ENCODE results near the gene MYOZ3. TPM values are rescaled to one million over a fixed set of nuclear protein-coding genes. Genes with fewer than 3 reads are reported as not detected.
A peak's percentile ranks its signal among the peaks of the same experiment; 100 is the strongest.

The MYOZ3 gene
- total and polyA plus RNA-seq, 7 donors = 3.0 to 110 (median 29.7) TPM

GRCh38 chr5:150633429-150633828, 27.6 kb upstream of the MYOZ3 start:
- Histone ChIP-seq H3K36me3 (ENCODE audit: insufficient read depth in 1 of 2, low read depth in 1 of 2) (no peaks in the 10 kb centered on the region), H3K4me1 (peaks cover 75% of the 10 kb centered on the region), H3K4me3 (no peak overlapping the region), H3K27ac (peak overlapping the region; percentile 97), H3K9me3 (no peaks in the 10 kb centered on the region), H3K27me3 (ENCODE audit: insufficient read depth in 3 of 3, low read length in 2 of 3) (no peaks in the 10 kb centered on the region)
- 48 to 67% (median 49%) methylated on average over 2 of the region's 2 CpGs for WGBS, 3 donors
- DNase-seq (peak in 1 of 2 donors; percentile 51), ATAC-seq (no peak)
- intact Hi-C loops (cut with DNase I) = no loop called here
- no peak for TF ChIP-seq CTCF (IDR thresholded peaks at IDR 0.05)

- Histone ChIP-seq H3K4me3 (no peak overlapping the region), H3K27ac (peak overlapping the region; percentile 89), H3K9me3 (no peaks in the 10 kb centered on the region), H3K4me1 (peaks cover 73% of the 10 kb centered on the region), H3K36me3 (ENCODE audit: insufficient read depth in 1 of 2, low read depth in 1 of 2) (no peaks in the 10 kb centered on the region), H3K27me3 (ENCODE audit: insufficient read depth in 3 of 3, low read length in 2 of 3) (no peaks in the 10 kb centered on the region)
- no peak for TF ChIP-seq CTCF (IDR thresholded peaks at IDR 0.05)
- intact Hi-C loops (cut with DNase I) = no loop called here
- DNase-seq = peak; percentile 69 to 85
- ATAC-seq = peak in 3 of 4 donors; percentile 18 to 37 (median 24)
- WGBS, 3 donors = 71 to 82% (median 72%) methylated on average over 6 of the region's 6 CpGs
Observed at GRCh38 chr5:150636391-150637244, 24.4 kb upstream of the MYOZ3 start.

GRCh38 chr5:150637245-150638052, 23.6 kb upstream of the MYOZ3 start:
- no peaks in the 10 kb centered on the region for H3K36me3 ChIP-seq (ENCODE audit: insufficient read depth in 1 of 2, low read depth in 1 of 2)
- no peak overlapping the region for H3K4me3 ChIP-seq
- TF ChIP-seq CTCF (IDR thresholded peaks at IDR 0.05) = no peak
- 32 to 47% (median 35%) methylated on average over 21 of the region's 21 CpGs for WGBS, 3 donors
- no peaks in the 10 kb centered on the region for H3K27me3 ChIP-seq (ENCODE audit: insufficient read depth in 3 of 3, low read length in 2 of 3)
- H3K4me1 ChIP-seq = peaks cover 73% of the 10 kb centered on the region
- intact Hi-C loops (cut with DNase I) = no loop called here
- DNase-seq (no peak), ATAC-seq (no peak)
- peak overlapping the region; percentile 89 for H3K27ac ChIP-seq
- no peaks in the 10 kb centered on the region for H3K9me3 ChIP-seq

GRCh38 chr5:150638053-150638444, 23.0 kb upstream of the MYOZ3 start:
- peaks cover 78% of the 10 kb centered on the region for H3K4me1 ChIP-seq
- no peaks in the 10 kb centered on the region for H3K36me3 ChIP-seq (ENCODE audit: insufficient read depth in 1 of 2, low read depth in 1 of 2)
- DNase-seq (no peak), ATAC-seq (no peak)
- intact Hi-C loops (cut with DNase I) = no loop called here
- no peaks in the 10 kb centered on the region for H3K9me3 ChIP-seq
- no peak overlapping the region for H3K4me3 ChIP-seq
- H3K27ac ChIP-seq = peak overlapping the region; percentile 89
- no peak for TF ChIP-seq CTCF (IDR thresholded peaks at IDR 0.05)
- 20 to 46% (median 38%) methylated on average over 1 of the region's 1 CpG for WGBS, 3 donors
- no peaks in the 10 kb centered on the region for H3K27me3 ChIP-seq (ENCODE audit: insufficient read depth in 3 of 3, low read length in 2 of 3)
